ENCODE results near the gene KANSL1. TPM values are rescaled to one million over a fixed set of nuclear protein-coding genes. Genes with fewer than 3 reads are reported as not detected.

KANSL1 gene
- total RNA-seq, 1 experiment from 2014 or later, result 55.5 TPM

DNA sequence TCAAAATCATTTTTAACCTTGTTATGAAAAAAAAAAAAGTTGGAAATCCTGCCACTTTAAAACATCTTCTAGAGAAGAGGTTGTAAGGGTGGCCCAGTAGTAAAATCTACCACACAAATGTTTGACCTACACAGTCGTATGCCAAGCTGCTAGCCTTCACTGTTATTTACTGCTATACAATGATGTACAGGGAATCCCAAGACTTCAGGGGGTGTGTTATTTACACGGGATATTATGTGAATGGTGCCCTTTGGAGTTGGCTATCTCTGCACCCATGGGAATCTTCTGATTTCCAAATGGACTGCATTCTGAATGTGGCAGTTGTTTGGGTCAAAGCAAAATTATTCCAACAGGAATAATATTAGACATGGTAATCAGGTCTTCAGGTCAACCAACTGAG, 148.2 kb downstream of the KANSL1 start:
- H3K4me3 ChIP-seq (ENCODE audit: low read depth in 2 of 2, low read length in 2 of 2), result no peak overlapping the region
- no peak overlapping the region for H3K27ac ChIP-seq (ENCODE audit: low read length)
- ChIA-PET POLR2A (no interaction called here), CTCF (interaction anchor here (0.5 to 1.4 kb wide), 2 partner anchors 18 to 23 kb away, joined by 4 to 7 read pairs; no protein-coding TSS in a partner anchor)
- no peaks in the 10 kb centered on the region for H3K27me3 ChIP-seq (ENCODE audit: control insufficient read depth, insufficient read depth, low read length)
- no peaks in the 10 kb centered on the region; the same call in 1 of the 2 replicates for H3K4me1 ChIP-seq (ENCODE audit: control insufficient read depth, insufficient read depth, low read length)
- no TSS peak for BruUV-seq (replicated peaks)
- H3K9me3 ChIP-seq (ENCODE audit: control insufficient read depth, insufficient read depth, low read depth, low read length), result no peaks in the 10 kb centered on the region
- in situ Hi-C loops (cut with HindIII; ENCODE audit: low pct_unique_long_range_greater_than_20kb, low sequenced_read_pairs) (no loop called here), intact Hi-C loops (cut with micrococcal nuclease; ENCODE audit: unreplicated experiment) (loop anchor here (10.0 kb wide), 1 partner anchor 150 kb away; the partner anchor contains the start of gene KANSL1)
- H3K36me3 ChIP-seq (ENCODE audit: control insufficient read depth, insufficient read depth, low read length), result peaks cover 15% of the 10 kb centered on the region
- DNase-seq (ENCODE audit: low read depth, low spot score), result no peak
- no peak for ATAC-seq
- TF ChIP-seq, protein P1, sequence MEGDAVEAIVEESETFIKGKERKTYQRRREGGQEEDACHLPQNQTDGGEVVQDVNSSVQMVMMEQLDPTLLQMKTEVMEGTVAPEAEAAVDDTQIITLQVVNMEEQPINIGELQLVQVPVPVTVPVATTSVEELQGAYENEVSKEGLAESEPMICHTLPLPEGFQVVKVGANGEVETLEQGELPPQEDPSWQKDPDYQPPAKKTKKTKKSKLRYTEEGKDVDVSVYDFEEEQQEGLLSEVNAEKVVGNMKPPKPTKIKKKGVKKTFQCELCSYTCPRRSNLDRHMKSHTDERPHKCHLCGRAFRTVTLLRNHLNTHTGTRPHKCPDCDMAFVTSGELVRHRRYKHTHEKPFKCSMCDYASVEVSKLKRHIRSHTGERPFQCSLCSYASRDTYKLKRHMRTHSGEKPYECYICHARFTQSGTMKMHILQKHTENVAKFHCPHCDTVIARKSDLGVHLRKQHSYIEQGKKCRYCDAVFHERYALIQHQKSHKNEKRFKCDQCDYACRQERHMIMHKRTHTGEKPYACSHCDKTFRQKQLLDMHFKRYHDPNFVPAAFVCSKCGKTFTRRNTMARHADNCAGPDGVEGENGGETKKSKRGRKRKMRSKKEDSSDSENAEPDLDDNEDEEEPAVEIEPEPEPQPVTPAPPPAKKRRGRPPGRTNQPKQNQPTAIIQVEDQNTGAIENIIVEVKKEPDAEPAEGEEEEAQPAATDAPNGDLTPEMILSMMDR (IDR thresholded peaks at IDR 0.05), result no peak
- TF ChIP-seq SIN3A (IDR thresholded peaks at IDR 0.05; ENCODE audit: borderline replicate concordance, insufficient read depth, low read depth, low read length) (no peak), TCF7L2 (IDR thresholded peaks at IDR 0.05; ENCODE audit: low read depth, low read length) (no peak), POLR2AphosphoS5 (IDR thresholded peaks at IDR 0.05; ENCODE audit: low read depth, low read length) (no peak)
- TF ChIP-seq, protein P2, sequence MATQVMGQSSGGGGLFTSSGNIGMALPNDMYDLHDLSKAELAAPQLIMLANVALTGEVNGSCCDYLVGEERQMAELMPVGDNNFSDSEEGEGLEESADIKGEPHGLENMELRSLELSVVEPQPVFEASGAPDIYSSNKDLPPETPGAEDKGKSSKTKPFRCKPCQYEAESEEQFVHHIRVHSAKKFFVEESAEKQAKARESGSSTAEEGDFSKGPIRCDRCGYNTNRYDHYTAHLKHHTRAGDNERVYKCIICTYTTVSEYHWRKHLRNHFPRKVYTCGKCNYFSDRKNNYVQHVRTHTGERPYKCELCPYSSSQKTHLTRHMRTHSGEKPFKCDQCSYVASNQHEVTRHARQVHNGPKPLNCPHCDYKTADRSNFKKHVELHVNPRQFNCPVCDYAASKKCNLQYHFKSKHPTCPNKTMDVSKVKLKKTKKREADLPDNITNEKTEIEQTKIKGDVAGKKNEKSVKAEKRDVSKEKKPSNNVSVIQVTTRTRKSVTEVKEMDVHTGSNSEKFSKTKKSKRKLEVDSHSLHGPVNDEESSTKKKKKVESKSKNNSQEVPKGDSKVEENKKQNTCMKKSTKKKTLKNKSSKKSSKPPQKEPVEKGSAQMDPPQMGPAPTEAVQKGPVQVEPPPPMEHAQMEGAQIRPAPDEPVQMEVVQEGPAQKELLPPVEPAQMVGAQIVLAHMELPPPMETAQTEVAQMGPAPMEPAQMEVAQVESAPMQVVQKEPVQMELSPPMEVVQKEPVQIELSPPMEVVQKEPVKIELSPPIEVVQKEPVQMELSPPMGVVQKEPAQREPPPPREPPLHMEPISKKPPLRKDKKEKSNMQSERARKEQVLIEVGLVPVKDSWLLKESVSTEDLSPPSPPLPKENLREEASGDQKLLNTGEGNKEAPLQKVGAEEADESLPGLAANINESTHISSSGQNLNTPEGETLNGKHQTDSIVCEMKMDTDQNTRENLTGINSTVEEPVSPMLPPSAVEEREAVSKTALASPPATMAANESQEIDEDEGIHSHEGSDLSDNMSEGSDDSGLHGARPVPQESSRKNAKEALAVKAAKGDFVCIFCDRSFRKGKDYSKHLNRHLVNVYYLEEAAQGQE (IDR thresholded peaks at IDR 0.05; ENCODE audit: insufficient read depth in 1 of 2, low read depth in 2 of 2, low read length in 1 of 2), result no peak

GRCh38 chr17:46044286-46044928, 148.8 kb downstream of the KANSL1 start:
- DNase-seq (ENCODE audit: low read depth, low spot score) (peak; percentile 42), ATAC-seq (peak; percentile 86)
- POLR2A ChIA-PET, result no interaction called here
- Histone ChIP-seq H3K27me3 (ENCODE audit: control insufficient read depth, insufficient read depth, low read length) (no peaks in the 10 kb centered on the region), H3K27ac (ENCODE audit: low read length) (no peak overlapping the region), H3K36me3 (ENCODE audit: control insufficient read depth, insufficient read depth, low read length) (peaks cover 17% of the 10 kb centered on the region), H3K4me1 (ENCODE audit: control insufficient read depth, insufficient read depth, low read length) (no peaks in the 10 kb centered on the region; the same call in 1 of the 2 replicates), H3K4me3 (ENCODE audit: low read depth in 2 of 2, low read length in 2 of 2) (no peak overlapping the region), H3K9me3 (ENCODE audit: control insufficient read depth, insufficient read depth, low read depth, low read length) (no peaks in the 10 kb centered on the region)
- in situ Hi-C loops (cut with HindIII; ENCODE audit: low pct_unique_long_range_greater_than_20kb, low sequenced_read_pairs) (no loop called here), intact Hi-C loops (cut with micrococcal nuclease; ENCODE audit: unreplicated experiment) (loop anchor here (10.0 kb wide), 1 partner anchor 150 kb away; the partner anchor contains the start of gene KANSL1)
- no TSS peak for BruUV-seq (replicated peaks)
- CTCF ChIA-PET, result interaction anchor here (0.5 to 1.4 kb wide), 5 partner anchors 8 to 147 kb away, joined by 3 to 14 read pairs (median 4); no protein-coding TSS in a partner anchor
- TF ChIP-seq, protein P2 (IDR thresholded peaks at IDR 0.05; ENCODE audit: insufficient read depth in 1 of 2, low read depth in 2 of 2, low read length in 1 of 2), result no peak
- TF ChIP-seq, protein P1 (IDR thresholded peaks at IDR 0.05), result peak; percentile 81
